GM12872 (cell line): ENCODE data around the gene DNMT3A.

Experiments
- CTCF ChIP-seq: IDR thresholded peaks from 3 replicates; pipeline ENCODE4 v1.5.1; 2011; ENCODE audit warnings: low read depth, mild to moderate bottlenecking, low read length, moderate library complexity; ENCODE audit not compliant: insufficient read depth

DNMT3A gene

GRCh38 chr2:25375989-25376545 lies 34.3 kb upstream of the DNMT3A start:
- TF ChIP-seq CTCF, result no peak

DNA sequence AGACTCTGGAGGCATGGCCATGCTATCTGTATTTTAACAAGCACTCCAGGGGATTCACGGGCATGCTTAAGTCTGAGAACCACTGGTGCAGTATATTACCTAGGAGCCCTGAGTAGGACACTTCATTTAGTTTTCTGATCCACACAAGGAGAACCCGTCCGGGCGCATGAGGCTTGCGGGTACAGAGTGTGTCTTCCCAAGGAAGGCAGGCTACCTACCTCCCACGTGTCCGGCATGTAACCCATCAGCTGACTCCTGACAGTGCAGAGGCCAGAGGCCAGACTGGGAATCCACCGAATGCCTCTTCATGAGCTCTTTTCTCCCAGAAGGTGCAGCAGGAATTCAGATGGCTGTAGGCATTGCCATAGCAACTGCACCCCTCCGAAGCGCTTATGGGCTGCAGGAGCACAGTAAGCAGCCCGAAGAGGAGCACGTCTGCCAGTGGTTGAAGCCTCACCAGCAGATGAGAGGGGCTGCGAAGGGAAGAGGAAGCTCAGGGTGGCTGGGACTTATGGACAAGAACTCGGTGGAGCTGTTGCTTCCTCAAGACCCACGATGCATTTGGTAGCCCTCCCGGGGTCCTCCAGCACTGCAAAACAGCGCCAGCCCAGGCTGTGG lies 33.8 kb upstream of the DNMT3A start:
- no peak for TF ChIP-seq CTCF

- TF ChIP-seq CTCF, result no peak
Measured at GRCh38 chr2:25374827-25375226, 33.1 kb upstream of the DNMT3A start.

DNA sequence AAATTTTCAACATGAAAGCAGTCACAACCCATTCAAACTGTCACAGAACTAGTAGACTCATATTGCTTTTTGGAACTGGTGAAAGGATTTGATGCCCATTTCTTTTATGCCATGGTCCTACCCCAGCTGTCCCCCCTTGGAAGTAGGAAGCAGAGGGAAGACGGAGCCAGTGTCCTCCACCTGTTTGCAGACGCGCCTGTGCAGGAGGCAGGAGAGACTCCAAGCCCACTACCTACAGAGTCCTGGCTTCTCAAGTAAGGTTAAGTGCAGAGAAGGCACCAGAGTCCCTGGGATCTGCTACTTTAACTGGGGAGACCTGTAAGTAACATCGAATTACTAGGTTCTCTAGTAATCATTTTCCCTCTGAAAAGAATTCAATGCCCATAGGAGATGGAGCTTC lies 32.7 kb upstream of the DNMT3A start:
- no peak for TF ChIP-seq CTCF

DNA sequence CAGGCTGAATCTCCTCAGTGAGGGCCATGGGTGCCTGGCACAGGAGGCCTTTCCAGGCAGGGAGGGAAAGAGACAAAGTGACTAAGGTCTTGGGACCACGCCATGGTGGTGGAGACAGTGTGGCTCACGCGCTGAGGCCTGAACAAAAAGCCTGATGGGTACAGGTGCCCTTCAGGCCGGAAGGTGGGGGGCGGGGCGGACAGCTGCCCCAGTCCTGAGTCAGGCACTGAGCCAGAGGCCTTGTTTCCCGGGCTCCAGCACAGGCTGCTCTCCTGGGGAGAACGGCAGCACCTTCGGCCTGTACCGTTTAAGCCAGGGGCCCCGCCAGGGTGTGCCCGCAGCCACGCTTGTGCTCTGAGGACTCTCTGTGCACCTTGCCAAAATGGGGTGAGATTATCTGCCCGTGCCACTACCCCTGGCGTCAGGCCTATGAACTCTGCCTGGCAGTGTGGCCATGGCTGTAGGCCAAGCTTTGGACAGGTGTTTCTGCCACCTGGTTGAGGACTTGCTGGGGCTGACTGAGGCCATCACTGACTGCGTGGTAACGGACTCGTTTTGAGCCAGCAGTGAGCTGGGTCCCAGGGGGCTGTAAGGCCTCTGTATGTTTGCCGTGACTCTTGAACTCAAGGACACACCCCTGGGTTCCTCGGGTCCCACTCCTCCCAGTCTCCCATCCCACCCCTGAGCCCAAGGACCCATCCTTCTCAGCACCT lies 31.7 kb upstream of the DNMT3A start:
- TF ChIP-seq CTCF, result no peak

DNA sequence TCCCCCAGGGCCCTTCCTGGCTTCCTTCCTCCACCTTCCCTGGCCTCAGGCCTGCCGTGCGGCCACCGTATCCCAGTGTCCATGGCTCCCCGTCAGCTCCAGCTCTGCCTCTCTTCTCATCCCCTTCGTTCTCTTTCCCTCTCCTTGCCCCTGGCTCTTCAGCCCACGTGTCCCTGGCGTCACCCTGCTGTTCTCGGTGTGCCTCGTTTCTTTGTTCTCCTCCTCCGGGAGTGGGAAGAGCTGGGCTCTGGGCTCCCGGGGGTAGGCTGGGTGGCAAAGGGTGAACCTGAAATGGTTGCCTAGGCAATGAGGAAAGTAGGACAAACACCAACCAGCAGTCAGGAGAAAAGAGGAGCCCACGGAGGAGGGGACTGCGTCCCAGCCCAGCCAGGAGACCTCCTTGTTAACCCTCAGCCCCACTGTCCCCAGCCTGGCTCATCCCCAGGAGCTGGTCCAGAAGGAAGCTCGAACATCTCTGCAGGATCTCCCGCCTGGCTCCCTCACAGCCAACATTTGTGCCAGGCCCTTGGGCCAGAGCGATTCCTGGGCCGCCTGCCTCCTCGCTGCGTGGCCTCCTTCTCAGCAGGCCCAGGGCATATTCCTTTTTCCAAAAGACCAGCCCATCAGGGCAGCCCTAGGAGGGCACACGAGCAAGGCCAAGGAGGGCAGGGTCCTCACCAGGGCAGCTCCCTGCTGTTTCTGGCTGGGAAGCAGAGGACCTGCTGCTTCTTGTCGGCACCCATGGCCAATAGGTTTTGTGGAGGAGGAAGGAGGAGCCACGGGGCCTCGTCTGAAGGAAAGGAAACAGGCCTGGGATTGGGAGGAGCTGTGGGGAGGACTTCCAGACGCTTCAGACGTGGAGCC lies 30.9 kb upstream of the DNMT3A start:
- TF ChIP-seq CTCF, result no peak
